Ovary (tissue), 3 donors: Measurements from ENCODE around the gene CYB561.

Source experiments
- POLR2A ChIP-seq: fragments of 450-650 bp; IDR thresholded peaks from one replicate; pipeline ENCODE4 v1.6.1; 2017; ENCODE audit warnings: antibody characterized with exemption, mild to moderate bottlenecking, moderate library complexity
- TF ChIP-seq, protein P1 (sequence below), 3 donors: fragments of 450-650 bp in 2 of 3; fragments of 200-600 bp in 1 of 3; IDR thresholded peaks; one replicate each; pipeline versions ENCODE4 v1.5.1 to v1.8.0; 2016 to 2022; ENCODE audit warnings: antibody characterized with exemption in 3 of 3, mild to moderate bottlenecking in 1 of 3
- donor health status: DM: no; HTN: no; CAD: no.

- TF ChIP-seq, protein P1, sequence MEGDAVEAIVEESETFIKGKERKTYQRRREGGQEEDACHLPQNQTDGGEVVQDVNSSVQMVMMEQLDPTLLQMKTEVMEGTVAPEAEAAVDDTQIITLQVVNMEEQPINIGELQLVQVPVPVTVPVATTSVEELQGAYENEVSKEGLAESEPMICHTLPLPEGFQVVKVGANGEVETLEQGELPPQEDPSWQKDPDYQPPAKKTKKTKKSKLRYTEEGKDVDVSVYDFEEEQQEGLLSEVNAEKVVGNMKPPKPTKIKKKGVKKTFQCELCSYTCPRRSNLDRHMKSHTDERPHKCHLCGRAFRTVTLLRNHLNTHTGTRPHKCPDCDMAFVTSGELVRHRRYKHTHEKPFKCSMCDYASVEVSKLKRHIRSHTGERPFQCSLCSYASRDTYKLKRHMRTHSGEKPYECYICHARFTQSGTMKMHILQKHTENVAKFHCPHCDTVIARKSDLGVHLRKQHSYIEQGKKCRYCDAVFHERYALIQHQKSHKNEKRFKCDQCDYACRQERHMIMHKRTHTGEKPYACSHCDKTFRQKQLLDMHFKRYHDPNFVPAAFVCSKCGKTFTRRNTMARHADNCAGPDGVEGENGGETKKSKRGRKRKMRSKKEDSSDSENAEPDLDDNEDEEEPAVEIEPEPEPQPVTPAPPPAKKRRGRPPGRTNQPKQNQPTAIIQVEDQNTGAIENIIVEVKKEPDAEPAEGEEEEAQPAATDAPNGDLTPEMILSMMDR (IDR thresholded peaks at IDR 0.05), result no peak
- TF ChIP-seq POLR2A, result no peak
These were observed 41.1 kb downstream of the CYB561 start for GRCh38 chr17:63405020-63405419.
